SK-N-SH (cell line): ENCODE results near the gene TRMT112. TPM values are rescaled to one million over a fixed set of nuclear protein-coding genes. Genes with fewer than 3 reads are reported as not detected.

Experiments
- CTCF ChIA-PET: fragments of 300-600, 350-600 bp; formaldehyde crosslinking; extraction: SDS; loops from one replicate; lab custom pipeline; 2021; lab: Yijun Ruan, JAX
- POLR2A ChIA-PET: fragments of 350-600 bp; sonication (Branson Sonifier 250); formaldehyde crosslinking; extraction: SDS; loops from one replicate; lab custom pipeline; 2020; ENCODE audit warnings: antibody characterized with exemption, inconsistent platforms; lab: Yijun Ruan, JAX
- DNase-seq: peaks from one replicate; pipeline ENCODE4 v3.0.0; 2012
- H2AFZ ChIP-seq: fragments of 200-600 bp; sonication (generic); 2 replicates; pipeline ENCODE4 v1.8.1; 2016; ENCODE audit warnings: antibody characterized with exemption, mild to moderate bottlenecking, low read depth
- H3F3A ChIP-seq: fragments of 200-600 bp; sonication (generic); replicated peaks from 2 replicates; pipeline ENCODE3; 2016; ENCODE audit warnings: antibody characterized with exemption, mild to moderate bottlenecking; ENCODE audit not compliant: insufficient read depth
- H3K27ac ChIP-seq, 2 experiments: fragments of 200-500 bp in 1 of 2; fragments of 200-600 bp in 1 of 2; sonication (Bioruptor generic) in 1 of 2; sonication (generic), shearing (Covaris generic) in 1 of 2; 2 replicates each; pipeline versions ENCODE4 v1.5.1 to v1.6.1; 2014 to 2016; ENCODE audit warnings: low read depth in 2 of 2, inconsistent platforms in 1 of 2, low read length in 1 of 2, mild to moderate bottlenecking in 1 of 2, mixed read lengths in 1 of 2
- H3K27me3 ChIP-seq: fragments of 200-600 bp; sonication (generic), shearing (Covaris generic); 2 replicates; pipeline ENCODE4 v1.6.1; 2016; ENCODE audit warnings: mixed run types; ENCODE audit not compliant: insufficient read depth
- H3K36me3 ChIP-seq, 2 experiments: fragments of 200-500 bp in 1 of 2; fragments of 200-600 bp in 1 of 2; sonication (Bioruptor generic) in 1 of 2; sonication (generic) in 1 of 2; replicated peaks in 1 of 2; 2 replicates each; pipeline versions ENCODE3 to v1.5.1; 2014 to 2016; ENCODE audit warnings: low read length in 1 of 2, mild to moderate bottlenecking in 1 of 2; ENCODE audit not compliant: insufficient read depth in 2 of 2, control insufficient read depth in 1 of 2
- H3K4me1 ChIP-seq, 2 experiments: fragments of 200-500 bp in 1 of 2; fragments of 200-600 bp in 1 of 2; sonication (Bioruptor generic) in 1 of 2; sonication (generic), shearing (Covaris generic) in 1 of 2; 2 replicates each; pipeline versions ENCODE4 v1.5.1 to v1.6.1; 2014 to 2016; ENCODE audit warnings: low read depth in 1 of 2, low read length in 1 of 2, mixed run types in 1 of 2; ENCODE audit not compliant: insufficient read depth in 2 of 2, control insufficient read depth in 1 of 2
- H3K4me2 ChIP-seq: fragments of 200-600 bp; sonication (generic), shearing (Covaris generic); 2 replicates; pipeline ENCODE4 v1.6.1; 2017; ENCODE audit warnings: mixed run types
- H3K4me3 ChIP-seq, 2 experiments: fragments of 200-500 bp in 1 of 2; fragments of 200-600 bp in 1 of 2; sonication (Bioruptor generic) in 1 of 2; sonication (generic), shearing (Covaris generic) in 1 of 2; 2 replicates each; pipeline versions ENCODE4 v1.5.1 to v1.8.1; 2014 to 2016; ENCODE audit warnings: low read depth in 2 of 2, inconsistent platforms in 1 of 2, low read length in 1 of 2, mild to moderate bottlenecking in 1 of 2, mixed read lengths in 1 of 2, moderate library complexity in 1 of 2
- H3K79me2 ChIP-seq: fragments of 200-600 bp; sonication (generic); 2 replicates; pipeline ENCODE4 v1.8.1; 2017; ENCODE audit warnings: mild to moderate bottlenecking; ENCODE audit not compliant: insufficient read depth
- H3K9ac ChIP-seq: fragments of 200-600 bp; sonication (generic); 2 replicates; pipeline ENCODE4 v1.6.1; 2017; ENCODE audit warnings: mixed run types
- H3K9me2 ChIP-seq: fragments of 200-600 bp; sonication (generic); 2 replicates; pipeline ENCODE4 v1.6.1; 2017; ENCODE audit warnings: mixed run types
- H3K9me3 ChIP-seq: fragments of 200-600 bp; sonication (generic); 2 replicates; pipeline ENCODE4 v1.6.1; 2017; ENCODE audit warnings: mixed run types, mild to moderate bottlenecking, moderate library complexity
- H4K20me1 ChIP-seq: fragments of 200-600 bp; sonication (generic); 2 replicates; pipeline ENCODE4 v1.6.1; 2017; ENCODE audit warnings: mild to moderate bottlenecking, mixed run types; ENCODE audit not compliant: insufficient read depth
- EZH2phosphoT487 ChIP-seq: fragments of 200-600 bp; sonication (generic); IDR thresholded peaks from 2 replicates; pipeline ENCODE4 v1.6.1; 2017; ENCODE audit warnings: low read depth, mixed run types, mild to moderate bottlenecking, antibody characterized with exemption, moderate library complexity, borderline replicate concordance
- FOXM1 ChIP-seq: IDR thresholded peaks from 2 replicates; pipeline ENCODE4 v1.4.0; 2012; ENCODE audit warnings: low read depth, mild to moderate bottlenecking
- GABPA ChIP-seq: IDR thresholded peaks from 2 replicates; pipeline ENCODE4 v1.4.0; 2012; ENCODE audit warnings: low read depth, mild to moderate bottlenecking
- GATA2 ChIP-seq: sonication (generic); formaldehyde crosslinking; IDR thresholded peaks from 2 replicates; pipeline ENCODE4 v1.5.0; 2020; ENCODE audit warnings: mild to moderate bottlenecking, missing genetic modification reagents
- IRF3 ChIP-seq: fragments of 150-350 bp; IDR thresholded peaks from 2 replicates; pipeline ENCODE4 v1.6.1; 2016; ENCODE audit warnings: mild to moderate bottlenecking, low read depth, low read length
- JUND ChIP-seq: IDR thresholded peaks from 2 replicates; pipeline ENCODE4 v1.4.0; 2012
- MAX ChIP-seq: IDR thresholded peaks from 2 replicates; pipeline ENCODE4 v1.4.0; 2012; ENCODE audit warnings: low read depth
- NFIC ChIP-seq: IDR thresholded peaks from 2 replicates; pipeline ENCODE4 v1.4.0; 2012; ENCODE audit warnings: borderline replicate concordance
- RAD21 ChIP-seq: IDR thresholded peaks from 2 replicates; pipeline ENCODE4 v1.6.1; 2012; ENCODE audit warnings: mild to moderate bottlenecking, low read length
- RCOR1 ChIP-seq: fragments of 150-350 bp; IDR thresholded peaks from 2 replicates; pipeline ENCODE4 v1.6.1; 2017; ENCODE audit warnings: antibody characterized with exemption, low read length
- REST ChIP-seq: IDR thresholded peaks from 2 replicates; pipeline ENCODE4 v1.6.1; 2012; ENCODE audit warnings: mild to moderate bottlenecking, low read depth, low read length, moderate library complexity
- RFX5 ChIP-seq: IDR thresholded peaks from 2 replicates; pipeline ENCODE4 v1.6.1; 2012; ENCODE audit warnings: mild to moderate bottlenecking, improper control_type of control experiment, low read length
- SIN3A ChIP-seq: IDR thresholded peaks from 2 replicates; pipeline ENCODE4 v1.6.1; 2012; ENCODE audit warnings: low read depth, mild to moderate bottlenecking, low read length, moderate library complexity, borderline replicate concordance
- SMC3 ChIP-seq: IDR thresholded peaks from 2 replicates; pipeline ENCODE4 v1.6.1; 2012; ENCODE audit warnings: low read depth, low read length, improper control_type of control experiment
- TCF12 ChIP-seq: IDR thresholded peaks from 2 replicates; pipeline ENCODE4 v1.4.0; 2012
- USF1 ChIP-seq: IDR thresholded peaks from 2 replicates; pipeline ENCODE4 v1.4.0; 2012; ENCODE audit warnings: low read depth, borderline replicate concordance
- WGBS: methylation state at CpG from one replicate; pipeline ENCODE4 v1.1.6; 2017; ENCODE audit warnings: low lambda C conversion rate; 5-methylcytosine and 5-hydroxymethylcytosine counted together
- polyA plus RNA-seq, 3 experiments: library from polyadenylated mRNA; depleted of rRNA; stranded (reverse); fragments of >200 nt; gene quantifications; 2 replicates each; pipeline ENCODE4 v1.2.3, GENCODE V29; 2012

TRMT112 gene
- polyA plus RNA-seq, 1 of the 3 experiments (the other 2 are of a cell fraction): 699 TPM

GRCh38 chr11:64298966-64299846 lies 18.2 kb downstream of the TRMT112 start:
- TF ChIP-seq EZH2phosphoT487: no peak
- no peak for TF ChIP-seq TCF12
- TF ChIP-seq NFIC: no peak
- TF ChIP-seq FOXM1: no peak
- TF ChIP-seq RCOR1: no peak
- no peak for TF ChIP-seq MAX
- TF ChIP-seq SMC3: no peak
- TF ChIP-seq GATA2 (CRISPR knock-in tag): no peak
- no peak for TF ChIP-seq SIN3A
- no peak for TF ChIP-seq REST
- no peak for TF ChIP-seq RFX5
- TF ChIP-seq USF1: no peak
- no peak for TF ChIP-seq RAD21
- no peak for TF ChIP-seq JUND
- TF ChIP-seq GABPA: no peak
- TF ChIP-seq IRF3: no peak
- H3K4me2 ChIP-seq: no peak overlapping the region
- WGBS: 74% methylated on average over 16 of the region's 60 CpGs
- H3K9me2 ChIP-seq: no peaks in the 10 kb centered on the region
- POLR2A ChIA-PET: no interaction called here
- peaks cover 7% of the 10 kb centered on the region for H3F3A ChIP-seq
- H3K27me3 ChIP-seq: peaks cover 5% of the 10 kb centered on the region; the same call in 1 of the 2 replicates
- CTCF ChIA-PET: interaction anchor here (1.4 kb wide), 1 partner anchor 28 kb away, joined by 6 read pairs; no protein-coding TSS in a partner anchor
- H3K79me2 ChIP-seq: no peaks in the 10 kb centered on the region
- H3K36me3 ChIP-seq: no peaks in the 10 kb centered on the region
- no peak overlapping the region for H3K9ac ChIP-seq
- no peak for DNase-seq
- H4K20me1 ChIP-seq: no peaks in the 10 kb centered on the region
- H3K27ac ChIP-seq: no peak overlapping the region
- H3K4me1 ChIP-seq: peaks cover 5 to 6% of the 10 kb centered on the region in 2 experiments; a peak in 2 of 4 replicates
- H3K4me3 ChIP-seq: no peak overlapping the region
- H2AFZ ChIP-seq: no peak overlapping the region
- H3K9me3 ChIP-seq: no peaks in the 10 kb centered on the region
